T-helper 9 cell (primary cell): ENCODE results near the gene EGLN3.
"Not testable (repeated sequence)": the region's sequence is repeated elsewhere in the genome, so short reads cannot be mapped to it uniquely, and the experiment has no call there.

Experiments used
- DNase-seq: peaks from one replicate; pipeline ENCODE4 v3.0.0-alpha.2; 2020
- total RNA-seq, 2 donors: gene quantifications; one replicate each; lab custom pipeline; 2026; lab: John Stamatoyannopoulos, UW

EGLN3 gene
- 3.1 to 14.8 reads per million in 2 donors for total RNA-seq

DNA sequence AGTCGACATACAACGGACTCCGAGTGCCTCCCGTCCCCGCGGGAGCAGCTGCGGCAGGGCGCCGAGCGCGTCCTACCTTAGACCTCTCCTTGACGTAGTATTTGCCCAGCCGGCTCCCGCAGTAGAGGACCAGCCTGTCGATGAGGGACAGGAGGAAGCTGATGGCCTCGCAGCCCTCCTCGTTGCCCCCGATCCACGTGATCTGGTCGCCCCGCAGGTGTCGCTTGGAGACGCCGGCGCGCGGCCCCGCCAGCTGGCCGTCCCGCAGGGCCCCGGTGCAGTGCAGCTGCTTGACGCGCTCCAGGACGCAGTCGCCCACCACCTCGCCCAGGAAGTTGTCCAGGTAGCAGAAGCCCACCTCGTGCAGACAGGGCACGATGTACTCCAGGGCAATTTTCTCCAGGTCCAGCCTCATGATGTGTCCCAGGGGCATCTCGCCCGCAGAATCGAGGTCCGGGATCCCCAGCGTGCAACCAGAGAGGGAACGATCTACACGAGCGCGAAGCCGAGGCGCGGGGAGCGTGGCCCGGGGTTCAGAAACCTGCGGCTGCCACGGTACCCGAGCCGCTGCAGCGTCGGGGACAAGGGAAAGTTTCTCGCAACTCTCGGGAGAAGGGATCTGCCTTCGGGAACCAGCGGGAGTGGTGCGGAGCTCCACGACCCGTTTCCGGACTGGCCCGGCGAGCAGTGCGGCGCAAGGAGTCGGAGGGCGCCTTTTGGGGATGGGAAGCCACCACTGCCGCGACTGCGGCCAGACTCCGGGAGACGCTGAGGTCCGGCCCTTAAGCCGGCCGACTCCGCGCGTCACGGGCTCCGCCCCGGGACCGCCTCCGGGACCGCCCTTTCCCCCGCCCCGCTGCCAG, at the start of gene EGLN3:
Gene EGLN3 (minus strand): TSS at position 755 of the 863 bp plus-strand sequence. CDS start 322 bp downstream, at position 433.
- peak; percentile 38 for DNase-seq

DNA sequence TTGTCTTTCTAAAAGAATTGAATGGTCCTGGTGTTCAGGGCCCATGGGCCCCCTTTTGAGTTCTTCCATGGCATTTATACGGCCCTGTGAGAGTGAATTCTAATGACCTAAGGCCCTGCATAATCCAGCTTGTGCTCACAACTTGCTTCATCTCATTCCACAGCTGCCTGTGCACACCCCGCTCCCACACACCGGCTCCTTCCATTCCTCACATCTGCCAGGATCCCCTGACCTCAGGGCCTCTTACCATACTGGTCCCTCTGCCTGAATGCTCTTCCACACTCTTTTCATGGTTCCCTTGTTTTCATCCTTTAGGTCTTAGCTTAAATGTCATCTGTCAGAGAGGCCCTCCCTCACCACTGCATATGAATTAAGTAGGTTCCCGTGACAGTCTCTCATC, 49.5 kb upstream of the EGLN3 start:
- no peak for DNase-seq

- DNase-seq, result no peak
These were observed 49.0 kb upstream of the EGLN3 start for GRCh38 chr14:33999771-34000291.

- DNase-seq, result no peak
These were observed 46.7 kb upstream of the EGLN3 start for GRCh38 chr14:33997611-33998010.

DNA sequence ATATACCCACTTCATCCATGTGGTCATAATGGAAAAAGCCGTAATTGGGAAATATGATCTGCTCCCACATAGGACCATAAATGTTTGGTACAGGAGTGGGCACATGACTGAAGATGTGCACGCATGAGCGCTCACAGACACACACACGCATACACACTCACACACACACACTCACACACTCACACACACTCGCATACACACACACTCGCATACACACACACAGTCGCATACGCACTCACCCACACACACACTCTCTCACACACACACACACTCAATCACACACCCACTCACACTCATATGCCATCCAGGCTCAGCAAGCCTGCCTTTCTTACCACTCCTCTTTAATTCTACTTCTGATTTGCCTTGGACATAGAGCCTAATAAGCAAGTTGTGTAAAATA, 45.6 kb upstream of the EGLN3 start:
- no peak for DNase-seq

- DNase-seq, result no peak
These were observed 42.4 kb upstream of the EGLN3 start for GRCh38 chr14:33993246-33993645.

DNA sequence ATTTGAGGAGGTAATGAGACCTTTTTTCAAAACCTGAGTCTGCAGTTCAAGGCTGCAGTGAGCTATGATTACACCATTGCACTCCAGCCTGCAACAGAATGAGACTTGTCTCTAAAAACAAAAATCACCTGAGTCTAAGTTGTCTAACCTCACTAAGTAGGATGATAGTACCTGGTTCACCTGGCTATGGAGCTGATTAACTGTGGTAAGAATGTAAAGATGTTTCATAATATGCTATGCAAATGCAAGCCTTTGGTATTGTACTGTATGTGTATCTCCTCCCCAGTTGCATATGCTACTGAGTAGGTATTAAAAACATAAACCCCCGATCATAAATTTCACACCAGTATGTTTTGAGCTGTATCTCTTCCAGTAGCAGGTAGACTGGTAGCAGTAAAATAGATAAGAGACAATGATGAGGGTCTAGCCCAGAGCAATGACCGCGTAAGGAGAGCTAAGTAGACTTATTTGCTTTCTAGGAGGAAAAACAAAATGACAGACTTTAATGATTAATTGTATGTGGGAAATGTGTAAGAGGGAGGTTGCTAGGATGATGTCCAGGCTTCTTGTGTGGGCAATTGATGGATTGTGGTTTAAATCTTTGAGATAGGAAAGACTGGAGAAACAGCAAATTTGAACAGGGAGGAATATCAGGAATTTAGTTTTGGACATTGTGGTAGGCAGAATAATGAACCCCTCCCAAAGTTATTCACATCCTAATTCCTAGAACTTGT, 41.6 kb upstream of the EGLN3 start:
- no peak for DNase-seq

GRCh38 chr14:33990790-33991189, 39.9 kb upstream of the EGLN3 start:
- no peak for DNase-seq

DNA sequence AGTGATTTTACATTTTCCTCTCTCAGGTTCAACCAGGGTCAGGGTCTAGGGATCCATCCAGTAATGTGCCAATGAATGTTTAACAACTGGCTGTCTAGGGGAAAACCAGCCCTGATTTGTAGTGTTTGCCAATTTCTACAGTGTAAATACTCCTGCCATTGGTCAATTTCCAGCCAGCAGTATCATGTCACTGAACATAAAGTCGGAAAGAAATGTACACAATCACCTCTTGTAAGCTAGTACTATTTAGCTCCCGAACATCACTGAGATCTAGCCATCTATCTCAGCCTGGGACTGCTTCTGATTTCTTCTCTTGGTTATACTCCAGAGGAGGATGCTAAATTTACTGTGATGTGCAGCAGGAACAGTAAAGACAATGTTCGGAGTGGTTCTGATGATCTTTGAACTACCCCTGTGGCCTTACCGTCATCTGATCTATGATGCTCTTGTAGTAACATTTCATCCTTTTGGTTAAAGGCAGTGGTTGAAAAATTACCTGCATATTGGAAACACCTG, 36.7 kb upstream of the EGLN3 start:
- no peak for DNase-seq

DNA sequence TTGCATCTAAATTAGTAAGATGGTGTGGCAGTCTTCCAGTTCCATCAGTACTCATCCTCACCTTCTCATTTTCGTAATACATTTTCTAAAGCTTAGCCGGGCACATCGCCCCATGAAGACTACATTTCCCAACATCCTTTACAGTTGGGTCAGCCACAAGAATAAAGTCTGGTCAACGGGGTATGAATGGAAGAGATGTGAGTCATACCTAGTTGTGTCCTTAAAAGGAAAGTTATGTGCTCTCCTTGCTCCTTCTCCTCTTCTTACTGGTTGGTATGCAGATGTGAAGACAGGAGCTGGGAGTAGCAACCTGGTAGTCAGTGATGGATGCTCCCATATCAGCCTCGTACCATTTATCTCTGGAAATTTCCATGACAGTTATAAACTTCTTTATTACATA, 35.9 kb upstream of the EGLN3 start:
- no peak for DNase-seq

GRCh38 chr14:33985242-33985641, 34.4 kb upstream of the EGLN3 start:
- no peak for DNase-seq

DNA sequence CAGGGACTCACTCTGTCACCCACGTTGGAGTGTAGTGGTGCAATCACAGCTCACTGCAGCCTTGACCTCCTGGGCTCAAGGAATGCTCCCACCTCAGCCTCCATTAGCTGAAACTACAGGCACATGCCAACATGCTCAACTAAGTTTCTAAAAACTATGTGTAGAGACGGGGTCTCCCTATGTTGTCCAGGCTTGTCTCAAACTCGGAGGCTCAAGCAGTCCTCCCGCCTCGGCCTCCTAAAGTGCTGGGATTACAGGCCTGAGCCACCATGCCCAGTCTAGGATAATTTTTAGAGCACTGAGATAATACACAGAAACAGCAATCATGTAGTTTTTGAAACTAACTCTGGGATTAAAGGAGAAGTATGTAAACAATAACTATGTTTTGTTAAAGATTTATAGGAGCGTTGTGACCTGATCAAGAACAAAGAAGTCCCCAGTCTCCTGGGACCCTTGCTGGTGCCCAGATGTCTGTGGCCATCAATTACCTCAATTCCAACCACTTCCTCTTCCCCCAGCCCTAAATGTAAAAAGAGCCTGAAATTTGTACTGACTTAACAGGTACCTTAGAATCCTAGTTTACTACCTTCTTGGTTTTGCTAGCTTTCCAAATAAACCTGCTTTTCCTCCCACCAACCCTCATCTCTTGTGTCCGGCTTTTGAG, 28.9 kb upstream of the EGLN3 start:
- no peak for DNase-seq

DNA sequence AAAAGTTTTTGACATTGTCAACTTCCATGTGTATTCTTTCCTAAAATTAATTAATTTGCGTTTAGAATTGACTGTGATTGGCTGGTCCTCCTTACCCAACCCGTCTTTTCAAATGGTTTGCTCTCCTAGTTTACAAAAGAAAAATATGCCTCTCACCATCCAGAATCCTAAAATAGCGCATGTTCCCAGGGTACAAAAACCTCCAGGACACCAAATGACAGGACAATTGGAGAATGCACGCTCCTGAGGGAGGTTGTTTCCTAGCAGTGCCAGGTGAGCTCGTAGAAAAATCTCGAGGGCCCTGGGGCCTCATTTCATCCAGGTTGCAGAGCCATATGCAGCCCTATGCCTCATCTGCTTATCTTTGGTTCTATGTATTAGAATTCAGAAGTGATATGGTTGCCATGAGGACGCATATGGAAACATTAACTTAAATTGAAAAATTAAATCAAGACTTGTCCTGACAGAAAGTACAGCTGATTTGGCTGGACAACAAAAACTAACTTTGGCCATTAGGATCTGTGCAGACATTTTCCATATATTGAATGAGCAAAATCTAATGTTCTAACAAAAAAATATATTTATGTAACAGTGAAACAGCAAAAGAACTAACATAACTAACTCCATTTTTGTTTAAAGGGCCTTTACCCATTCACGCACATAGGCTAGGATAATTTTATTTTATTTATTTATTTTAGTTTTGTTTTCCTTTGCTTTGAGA, 28.2 kb upstream of the EGLN3 start:
- no peak for DNase-seq

- no peak for DNase-seq
These were observed 21.8 kb upstream of the EGLN3 start for GRCh38 chr14:33972583-33973081.

DNA sequence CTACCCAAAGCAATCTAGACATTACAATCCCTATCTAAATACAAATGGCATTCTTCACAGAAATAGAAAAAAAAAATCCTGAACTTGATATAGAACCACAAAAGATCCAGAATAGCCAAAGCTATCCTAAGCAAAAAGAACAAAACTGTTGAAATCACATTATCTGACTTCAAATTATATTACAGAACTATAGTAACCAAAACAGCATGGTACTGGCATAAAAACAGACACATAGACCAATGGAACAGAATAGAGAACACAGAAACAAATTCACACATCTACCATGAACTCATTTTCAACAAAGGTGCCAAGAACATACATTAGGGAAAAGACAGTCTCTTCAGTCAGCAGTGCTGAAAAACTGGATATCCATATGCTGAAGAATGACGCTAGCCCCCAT, 19.0 kb upstream of the EGLN3 start:
- not testable (repeated sequence) for DNase-seq

GRCh38 chr14:33968722-33969121, 17.8 kb upstream of the EGLN3 start:
- DNase-seq, result no peak

DNA sequence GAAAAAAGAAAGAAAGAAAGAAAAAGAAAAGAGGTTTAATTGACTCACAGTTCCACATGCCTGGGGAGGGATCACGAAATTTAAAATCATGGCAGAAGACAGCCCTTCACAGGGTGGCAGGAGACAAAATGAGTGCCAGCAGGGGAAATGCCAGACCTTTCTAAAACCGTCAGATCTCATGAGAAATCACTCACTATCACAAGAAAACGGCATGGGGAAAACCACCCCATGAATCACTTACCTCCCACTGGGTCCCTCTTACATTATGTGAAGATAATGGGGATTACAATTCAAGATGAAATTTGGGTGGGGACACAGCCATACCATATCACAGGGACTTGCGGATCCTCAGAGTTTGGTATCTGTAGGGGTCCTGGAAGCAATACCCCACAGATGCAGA, 16.3 kb upstream of the EGLN3 start:
- DNase-seq, result no peak

GRCh38 chr14:33966276-33966675, 15.4 kb upstream of the EGLN3 start:
- no peak for DNase-seq

- DNase-seq, result no peak
These were observed 13.9 kb upstream of the EGLN3 start for GRCh38 chr14:33964599-33965317.

DNA sequence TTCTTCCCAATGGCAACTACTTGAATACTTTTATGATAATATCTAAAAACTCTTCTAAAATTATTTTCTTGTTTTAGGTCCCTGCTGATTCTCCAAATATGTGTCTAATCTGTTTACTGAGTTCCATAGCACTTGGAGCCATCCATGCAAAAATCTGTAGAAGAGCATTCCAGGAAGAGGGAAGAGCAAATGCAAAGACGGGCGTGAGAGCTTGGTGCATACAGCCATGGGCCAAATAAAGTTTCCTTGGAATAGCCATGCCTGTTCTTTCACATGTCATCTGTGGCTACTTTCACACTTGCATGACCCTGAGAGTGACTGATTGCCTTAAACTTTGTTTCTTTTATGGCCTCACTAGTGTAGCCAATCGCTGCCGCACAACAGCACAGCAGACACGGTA, 13.0 kb upstream of the EGLN3 start:
- DNase-seq, result no peak

DNA sequence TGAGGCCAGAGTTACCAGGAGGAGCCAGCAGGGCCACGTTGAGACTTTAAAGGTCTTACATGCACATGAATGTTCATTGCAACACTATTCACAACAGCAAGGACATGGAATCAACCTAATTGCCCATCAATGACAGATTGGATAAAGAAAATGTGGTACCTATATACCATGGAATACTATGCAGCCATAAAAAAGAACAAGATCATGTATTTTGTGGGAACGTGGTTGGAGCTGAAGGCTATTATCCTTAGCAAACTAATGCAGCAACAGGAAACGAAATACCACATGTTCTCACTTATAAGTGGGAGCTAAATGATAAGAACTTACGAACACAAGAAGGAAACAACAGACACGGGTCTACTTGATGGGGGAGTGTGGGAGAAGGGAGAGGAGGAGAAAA, 11.6 kb upstream of the EGLN3 start:
- not testable (repeated sequence) for DNase-seq
